ENCODE results near the gene SULT1C2.
"Not testable (repeated sequence)": the region's sequence is repeated elsewhere in the genome, so short reads cannot be mapped to it uniquely, and the experiment has no call there.

Gene SULT1C2

DNA sequence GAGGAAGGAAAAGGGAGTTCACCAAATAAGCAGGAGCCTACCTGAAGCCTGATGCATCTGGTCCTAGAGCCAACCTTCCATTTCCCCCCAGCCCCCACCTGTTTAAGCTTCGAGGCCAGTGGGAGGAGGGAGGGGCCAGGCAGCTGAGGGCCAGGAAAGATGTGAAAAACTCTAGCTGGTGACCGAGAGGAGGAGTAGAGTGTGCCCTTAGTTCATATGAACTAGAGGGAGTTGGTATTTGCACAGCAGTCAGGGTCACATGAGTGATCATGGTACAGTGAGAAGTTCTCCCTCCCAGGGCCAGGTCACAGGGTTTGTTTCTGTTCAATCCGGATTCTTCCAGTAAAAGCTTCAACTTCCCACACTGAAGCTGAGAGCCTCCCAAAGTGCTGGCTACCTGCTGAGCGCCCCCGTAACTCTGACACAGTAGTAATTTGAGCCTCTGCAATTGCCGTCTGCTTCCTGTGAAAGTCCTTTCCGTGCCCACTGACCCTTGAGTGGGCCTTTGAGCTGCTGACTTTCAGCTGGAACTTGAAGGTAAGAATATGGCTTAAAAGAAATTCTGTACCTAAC lies at the start of gene SULT1C2:
SULT1C2 (plus strand) TSS at position 362 of the 573 bp plus-strand sequence. CDS start 4,773 bp downstream, outside the sequence.
- DNase-seq (ENCODE audit: low read depth in 2 of 2): no peak

DNA sequence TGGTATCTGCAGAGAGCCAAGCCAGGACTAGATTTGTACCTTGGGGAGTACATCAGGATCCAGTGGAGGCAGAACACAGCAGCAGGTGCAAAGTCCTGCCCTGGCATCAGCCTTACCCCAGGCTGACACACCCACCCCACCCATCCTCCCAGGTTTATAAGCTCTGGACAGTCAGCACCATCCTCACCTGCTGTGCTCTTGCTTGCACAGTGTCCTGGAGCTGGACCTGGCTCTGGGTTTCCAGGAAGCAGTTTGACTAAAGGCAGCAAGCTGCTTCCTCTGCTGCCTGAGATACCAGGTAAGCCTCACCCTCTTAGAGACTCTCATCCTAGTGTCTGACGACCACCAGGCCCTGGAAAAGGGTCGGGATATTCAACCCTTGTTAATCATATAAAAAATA lies 48.9 kb upstream of the SULT1C2 start, which contains the start of gene SULT1C3:
SULT1C3 (plus strand) TSS at position 183 of the 400 bp plus-strand sequence. CDS start 7,227 bp downstream, outside the sequence.
- DNase-seq (ENCODE audit: low read depth in 2 of 2): no peak

DNA sequence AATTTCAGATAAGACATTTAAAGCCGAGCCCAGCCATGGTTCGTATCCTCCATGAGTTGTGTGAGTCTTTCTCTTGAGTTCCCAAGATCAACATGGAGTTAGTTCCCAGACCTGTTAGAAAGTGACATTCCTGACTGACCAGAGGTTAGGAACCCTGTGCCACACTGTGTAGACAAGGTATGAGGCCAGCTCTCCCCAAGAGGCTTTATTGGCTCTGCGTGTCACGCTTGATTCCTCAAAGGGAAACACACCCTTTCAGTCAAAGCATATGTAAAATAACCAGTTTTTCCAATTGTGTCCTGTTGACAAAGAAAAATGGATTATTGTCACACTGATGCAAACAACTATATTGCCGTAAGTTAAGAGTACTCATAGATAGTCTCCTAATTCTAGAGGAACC lies 47.7 kb upstream of the SULT1C2 start:
- no peak for DNase-seq (ENCODE audit: low read depth in 2 of 2)

DNA sequence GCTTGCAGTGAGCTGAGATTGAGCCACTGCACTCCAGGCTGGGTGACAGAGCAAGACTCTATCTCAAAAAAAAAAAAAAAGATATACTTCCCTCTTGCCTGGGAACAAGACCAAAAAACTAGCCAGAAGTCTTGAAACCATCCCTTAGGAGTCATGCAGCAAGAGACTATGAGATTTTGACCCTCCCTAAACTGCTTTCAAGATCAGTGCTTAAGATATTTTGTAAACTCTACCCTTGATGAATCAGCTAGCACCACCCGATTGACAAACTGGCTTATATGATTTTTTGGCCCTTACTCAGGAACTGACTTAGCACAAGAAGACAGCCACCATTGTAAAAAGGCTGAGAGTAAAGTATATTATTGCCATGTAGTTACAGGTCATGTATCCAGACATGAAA lies 45.1 kb upstream of the SULT1C2 start:
- no peak for DNase-seq (ENCODE audit: low read depth in 2 of 2)

DNA sequence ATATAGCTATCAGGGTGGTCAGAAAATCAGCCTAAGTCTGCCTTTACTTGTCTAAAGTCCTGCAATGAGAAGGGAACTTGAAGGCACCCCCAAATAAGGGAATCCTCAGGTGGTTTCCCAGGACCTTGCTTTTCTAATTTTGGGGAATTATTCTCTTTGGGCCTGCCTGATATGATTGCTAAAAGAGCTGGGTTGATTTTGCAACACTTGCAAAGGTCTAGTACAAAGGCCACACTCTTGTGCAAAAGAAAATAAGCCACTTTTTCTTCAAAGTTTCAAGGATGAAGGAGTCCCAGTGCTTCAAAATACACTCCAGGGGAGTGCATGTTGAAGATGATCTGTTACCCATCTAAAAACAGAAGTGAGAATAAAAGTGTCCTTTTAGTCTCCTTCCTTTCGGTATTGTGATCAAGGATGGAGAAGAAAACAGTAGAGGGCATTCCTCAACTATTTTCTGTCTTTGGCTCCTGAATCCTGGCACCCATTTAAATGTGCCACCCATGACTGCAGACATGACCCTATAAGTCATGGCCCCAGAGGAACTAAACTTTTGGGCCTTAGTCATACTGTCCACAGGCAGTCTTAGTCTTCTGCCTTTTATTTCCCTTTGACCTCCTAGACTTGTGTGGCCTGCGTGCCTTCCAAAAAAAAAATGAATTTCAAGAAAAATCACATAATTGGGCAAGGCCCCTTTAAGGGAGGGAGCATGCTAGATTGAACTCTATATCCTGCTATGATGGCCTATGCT lies 43.9 kb upstream of the SULT1C2 start:
- no peak for DNase-seq (ENCODE audit: low read depth in 2 of 2)

DNA sequence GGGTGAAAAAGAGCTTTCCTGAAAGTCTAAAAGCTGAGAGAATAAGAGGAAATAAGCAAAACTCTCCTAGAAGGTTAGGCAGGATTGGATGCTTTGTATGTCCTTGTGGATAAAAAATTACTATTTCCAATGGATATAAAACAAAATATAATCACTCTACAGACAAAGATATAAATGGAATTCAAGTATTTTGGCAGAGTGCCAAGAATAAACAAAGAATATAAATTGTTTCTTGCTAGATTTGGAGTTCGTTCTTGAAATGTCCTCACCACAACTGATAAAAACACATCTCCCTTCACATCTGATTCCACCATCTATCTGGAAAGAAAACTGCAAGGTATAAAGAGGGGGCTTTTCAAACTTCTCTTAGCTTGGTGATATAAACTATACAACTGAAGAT lies 35.6 kb upstream of the SULT1C2 start:
- no peak for DNase-seq (ENCODE audit: low read depth in 2 of 2)

DNA sequence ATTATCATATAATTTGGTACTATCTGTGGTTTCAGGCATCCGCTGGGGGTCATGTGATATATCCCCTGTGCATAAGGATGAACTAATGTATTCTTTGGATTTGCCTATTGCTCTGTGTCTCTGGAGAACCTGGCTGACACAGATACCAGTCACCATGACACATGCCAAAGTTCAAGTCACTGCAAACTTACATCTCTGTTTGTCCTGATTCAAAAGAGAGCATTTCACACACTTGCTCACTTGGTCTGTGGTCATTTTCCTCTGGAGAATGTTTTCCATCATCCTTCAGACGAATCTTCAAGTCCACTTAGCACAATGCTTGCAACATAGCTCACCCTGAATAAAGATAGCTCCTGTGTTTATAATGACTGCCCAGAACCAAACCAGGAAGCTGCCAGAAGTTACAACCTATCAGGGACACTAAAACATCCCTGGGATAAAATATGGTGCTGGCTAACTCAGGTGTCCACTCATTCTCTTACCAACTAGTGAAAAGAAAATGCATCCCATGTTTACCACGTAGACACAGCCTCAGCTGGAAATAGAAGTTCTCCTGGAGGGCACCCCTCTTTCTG lies 30.9 kb upstream of the SULT1C2 start:
- no peak for DNase-seq (ENCODE audit: low read depth in 2 of 2)

DNA sequence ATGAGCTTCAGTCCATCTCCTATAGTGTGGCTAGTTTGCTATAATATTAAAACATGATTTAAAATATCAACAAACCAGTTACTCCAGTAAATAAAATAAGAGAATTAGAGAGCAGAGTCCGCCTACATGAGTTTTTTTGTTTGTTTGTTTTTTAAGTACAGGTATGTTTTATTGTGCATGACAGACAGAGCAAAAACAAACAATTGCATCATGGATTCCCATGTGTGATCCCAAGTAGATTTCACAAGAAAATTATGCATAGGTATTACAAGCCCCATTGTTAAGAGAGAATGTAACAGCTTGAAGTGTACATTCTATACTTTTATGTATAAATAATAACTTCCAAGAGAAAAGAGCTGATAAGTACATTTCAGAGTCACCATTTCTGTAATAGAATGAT lies 27.9 kb upstream of the SULT1C2 start:
- no peak for DNase-seq (ENCODE audit: low read depth in 2 of 2)

DNA sequence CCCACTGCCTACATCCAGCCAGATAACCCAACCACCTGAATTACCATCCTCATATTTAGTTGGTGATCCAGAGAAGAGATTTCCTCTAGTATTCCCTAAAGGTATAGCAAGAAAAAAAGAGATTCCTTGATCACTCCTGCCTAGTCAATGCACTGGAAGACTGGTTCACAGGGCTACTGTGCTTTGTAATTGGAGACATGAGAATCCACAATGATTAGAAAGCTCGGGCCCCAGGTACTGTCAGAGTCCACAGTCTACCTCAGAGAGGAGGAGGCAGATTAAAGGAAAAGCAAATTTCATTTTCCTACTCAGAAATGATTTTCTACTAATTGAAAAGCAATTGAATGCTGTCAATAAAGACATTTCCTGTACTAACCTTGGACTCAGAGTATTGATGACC lies 26.7 kb upstream of the SULT1C2 start:
- DNase-seq (ENCODE audit: low read depth in 2 of 2): no peak

DNA sequence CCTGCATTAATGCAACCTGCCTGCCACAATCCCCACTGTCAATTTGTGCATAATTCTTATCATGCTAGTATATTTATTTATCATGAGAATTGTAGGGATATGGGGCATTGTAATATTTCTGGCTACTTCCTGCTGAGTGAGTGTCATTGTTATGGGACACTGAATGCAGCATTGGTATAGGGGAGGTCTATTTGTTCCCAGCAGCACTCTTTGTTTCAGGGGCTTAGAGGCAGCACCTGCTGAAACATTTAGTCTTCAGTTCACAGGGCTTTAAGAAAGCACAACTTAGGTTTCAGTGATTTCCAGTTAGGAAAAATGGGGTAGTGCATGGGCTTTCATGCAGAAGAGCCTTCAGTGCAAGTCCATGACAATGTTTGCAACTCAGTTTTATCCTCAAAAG lies 25.3 kb upstream of the SULT1C2 start:
- no peak for DNase-seq (ENCODE audit: low read depth in 2 of 2)

DNA sequence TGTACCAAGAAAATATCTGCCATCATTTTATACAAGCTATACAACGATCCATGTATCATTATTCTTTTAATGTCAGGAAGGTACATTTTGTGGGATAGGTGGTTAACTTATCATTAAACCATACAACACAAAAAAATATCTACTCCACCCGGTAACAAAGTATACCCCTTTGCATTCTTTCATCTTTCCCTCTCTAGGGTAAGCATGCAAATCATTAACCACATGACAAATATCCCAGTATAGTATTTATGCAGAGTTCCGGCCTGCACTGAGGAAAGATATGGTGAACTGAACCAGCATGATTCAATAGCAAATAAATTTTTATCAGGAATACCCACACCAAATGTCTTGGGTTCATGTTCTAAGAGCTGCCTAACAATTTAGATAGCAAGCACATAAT lies 22.5 kb upstream of the SULT1C2 start:
- no peak for DNase-seq (ENCODE audit: low read depth in 2 of 2)

DNA sequence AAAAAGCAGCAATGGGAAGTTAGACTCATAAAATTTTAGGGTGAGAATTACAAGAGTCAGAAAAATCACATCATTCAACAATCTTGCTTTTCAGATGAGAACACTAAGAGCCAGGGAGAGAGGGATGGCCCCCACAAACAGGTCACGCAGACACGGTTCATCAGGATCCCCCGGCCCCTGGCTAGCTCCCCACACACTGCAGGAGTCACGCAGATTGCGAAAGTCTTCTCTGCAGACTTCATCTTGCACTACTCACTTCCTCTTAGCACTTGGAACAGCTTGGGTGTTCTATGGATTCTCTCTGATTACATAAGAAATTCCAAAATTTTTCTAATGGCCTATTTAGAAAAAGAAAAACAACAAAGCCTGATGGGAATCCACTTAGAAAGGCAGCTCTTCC lies 21.6 kb upstream of the SULT1C2 start:
- DNase-seq (ENCODE audit: low read depth in 2 of 2): no peak

DNA sequence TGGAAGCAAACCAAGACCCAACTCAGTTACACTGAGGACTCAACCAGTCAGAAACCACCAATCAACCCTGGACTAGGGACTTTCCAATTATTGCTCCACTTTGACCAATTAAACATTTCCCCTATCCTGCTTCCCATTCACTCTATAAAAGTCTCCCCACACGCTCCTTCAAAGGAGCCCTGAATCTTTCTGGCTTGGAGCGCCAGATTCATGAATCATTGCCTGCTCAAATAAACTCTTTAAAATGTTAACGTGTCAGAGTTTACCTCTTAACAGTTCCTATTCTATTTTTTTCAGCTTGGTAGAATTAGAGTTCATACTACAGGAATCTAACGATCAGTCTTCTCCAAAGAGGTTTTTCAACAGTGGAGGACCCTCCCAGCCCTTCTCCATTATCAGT lies 20.7 kb upstream of the SULT1C2 start:
- no peak for DNase-seq (ENCODE audit: low read depth in 2 of 2)

DNA sequence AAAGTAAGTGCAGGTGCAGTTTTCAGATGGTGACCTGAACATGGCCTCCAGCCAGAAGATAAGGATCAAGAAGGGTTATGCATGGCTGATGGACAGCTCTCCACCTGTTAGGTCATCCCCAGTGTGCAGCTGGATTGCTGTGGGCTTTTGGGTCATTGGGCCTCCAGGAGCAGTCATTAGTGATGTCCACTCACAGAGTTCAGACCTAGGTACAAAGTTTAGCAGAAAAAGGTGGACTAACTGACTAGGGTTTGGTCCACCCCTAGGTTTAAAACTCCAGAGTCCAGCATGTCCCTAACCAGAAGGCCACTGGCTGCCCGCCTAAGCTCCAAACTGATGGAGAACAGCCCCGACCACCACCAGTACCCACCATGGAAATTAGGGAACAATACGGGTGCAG lies 18.3 kb upstream of the SULT1C2 start:
- DNase-seq (ENCODE audit: low read depth in 2 of 2): no peak

DNA sequence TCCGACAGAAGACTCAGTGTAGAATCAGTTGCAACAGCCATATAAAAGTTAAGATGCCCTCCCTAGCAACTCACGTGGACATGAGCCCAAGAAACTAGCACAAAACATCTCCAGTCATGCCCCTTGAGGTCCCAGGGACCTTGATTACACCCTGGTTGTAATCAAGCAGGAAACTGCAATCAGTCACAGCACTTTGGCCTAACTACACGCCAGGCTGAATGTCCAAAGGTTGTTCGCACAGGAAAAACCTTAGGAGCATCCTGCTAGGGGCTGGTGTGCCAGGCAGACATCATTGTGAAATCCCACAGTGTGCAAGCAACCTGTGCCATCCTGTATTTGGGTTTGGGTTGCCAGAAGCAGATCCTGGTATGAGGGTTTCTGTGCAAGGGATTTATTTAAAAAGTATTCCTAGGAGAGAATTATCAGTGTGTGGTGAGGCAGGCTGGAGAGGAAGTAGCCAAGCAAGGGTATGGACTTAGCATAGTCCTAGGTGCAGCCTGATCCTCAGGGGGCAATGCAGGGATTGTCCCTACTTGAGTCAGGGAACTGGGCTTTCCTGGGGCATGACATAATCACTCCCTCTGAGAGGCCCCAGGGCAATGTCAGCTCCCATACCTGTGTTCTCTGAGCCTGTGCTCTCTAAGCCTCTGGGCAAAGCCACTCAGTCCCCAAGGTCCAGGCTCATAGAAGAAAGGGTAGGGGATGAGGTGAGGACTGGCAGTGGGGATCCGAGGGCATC lies 17.8 kb upstream of the SULT1C2 start:
- DNase-seq (ENCODE audit: low read depth in 2 of 2): no peak

DNA sequence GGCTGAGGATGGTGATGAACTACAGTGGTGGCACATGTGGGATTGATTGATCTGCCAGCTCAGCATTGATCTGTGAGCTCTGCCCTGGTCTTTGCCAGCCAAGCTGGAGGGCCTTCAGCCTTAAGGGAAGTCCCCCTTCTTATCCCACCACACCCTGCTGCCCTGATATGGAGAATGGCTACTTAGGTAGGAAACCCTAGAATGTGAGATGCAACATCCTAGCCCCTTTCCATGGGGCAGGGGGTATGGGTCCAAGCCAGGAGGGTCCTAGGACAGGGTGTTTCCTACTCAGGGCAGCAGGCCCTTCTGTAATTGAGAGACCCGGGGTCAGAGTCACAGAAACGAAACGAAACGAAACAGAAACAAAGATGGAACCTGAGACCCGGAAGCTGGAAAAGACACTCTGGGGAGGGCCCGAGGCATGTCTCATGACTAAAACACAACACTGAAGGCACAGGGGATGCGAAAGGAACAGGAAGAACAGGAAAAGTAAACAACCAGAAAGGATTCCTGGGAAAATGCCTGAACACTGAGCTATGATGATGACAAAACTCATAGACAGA lies 16.9 kb upstream of the SULT1C2 start:
- DNase-seq (ENCODE audit: low read depth in 2 of 2): no peak

DNA sequence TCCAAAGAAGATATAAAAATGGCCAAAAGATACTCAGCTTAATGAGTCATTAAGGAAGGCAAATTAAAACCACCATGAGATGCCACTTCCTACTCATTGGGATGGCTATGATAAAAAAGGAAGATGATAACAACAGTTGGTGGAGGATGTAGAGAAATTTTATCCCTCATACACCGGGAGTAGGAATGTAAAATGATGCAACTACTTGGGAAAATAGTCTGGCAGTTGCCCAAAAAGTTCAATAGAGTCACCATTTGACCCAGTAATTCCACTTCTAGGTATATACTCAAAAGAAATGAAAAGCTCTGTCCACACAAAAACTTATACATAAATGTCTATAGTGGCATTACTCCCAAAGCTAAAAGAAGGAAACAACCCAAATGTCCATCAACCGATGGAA lies 10.1 kb upstream of the SULT1C2 start:
- no peak for DNase-seq (ENCODE audit: low read depth in 2 of 2)

DNA sequence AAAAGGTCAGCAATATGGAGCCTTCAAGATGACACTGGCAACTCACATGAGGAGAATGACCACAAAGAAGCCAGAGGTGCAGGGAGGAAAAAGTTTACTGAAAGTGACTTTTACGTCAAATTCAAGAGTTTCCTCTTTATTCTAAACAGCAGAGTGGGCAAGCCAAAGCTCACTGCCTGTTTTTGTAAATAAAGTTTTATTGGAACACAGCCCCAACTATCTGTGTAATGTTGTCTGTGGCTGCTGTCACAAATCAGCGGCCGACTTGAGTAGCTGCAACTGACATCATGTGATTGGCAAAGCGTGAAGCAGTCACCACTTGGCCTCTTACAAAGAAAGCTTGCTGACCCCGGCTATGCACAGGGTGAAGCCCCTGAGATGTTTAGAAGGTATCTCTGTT lies 9.2 kb upstream of the SULT1C2 start:
- no peak for DNase-seq (ENCODE audit: low read depth in 2 of 2)

DNA sequence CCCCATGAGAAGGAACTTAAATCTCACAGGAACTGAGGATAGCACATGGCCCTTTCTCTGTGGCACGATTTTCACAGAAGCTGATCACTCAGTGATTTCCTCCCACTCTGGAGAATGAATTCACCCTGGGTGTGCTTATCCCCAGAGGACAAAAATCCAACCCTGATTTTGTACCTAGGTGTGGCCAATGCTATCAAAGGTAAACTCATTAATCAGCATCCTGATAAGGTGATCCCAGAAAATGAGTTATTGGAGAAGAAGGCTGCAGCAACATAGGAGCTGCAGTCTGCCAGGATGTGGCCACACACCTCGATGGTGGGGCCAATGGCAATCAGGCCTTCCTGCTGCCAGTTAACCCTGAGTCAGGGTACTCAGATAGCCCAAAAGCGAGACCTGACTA lies 8.2 kb upstream of the SULT1C2 start:
- no peak for DNase-seq (ENCODE audit: low read depth in 2 of 2)

DNA sequence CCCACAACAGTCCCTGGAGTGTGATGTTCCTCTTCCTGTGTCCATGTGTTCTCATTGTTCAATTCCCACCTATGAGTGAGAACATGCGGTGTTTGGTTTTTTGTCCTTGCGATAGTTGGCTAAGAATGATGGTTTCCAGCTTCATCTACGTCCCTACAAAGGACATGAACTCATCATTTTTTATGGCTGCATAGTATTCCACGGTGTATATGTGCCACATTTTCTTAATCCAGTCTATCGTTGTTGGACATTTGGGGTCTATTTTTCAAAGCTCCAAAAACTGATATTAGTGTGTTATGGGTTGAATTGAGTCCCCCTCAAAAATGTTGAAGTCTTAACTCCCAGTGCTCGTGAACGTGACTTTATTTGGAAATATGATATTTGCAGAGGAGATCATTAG lies 4.1 kb upstream of the SULT1C2 start:
- not testable (repeated sequence) for DNase-seq (ENCODE audit: low read depth in 2 of 2)

DNA sequence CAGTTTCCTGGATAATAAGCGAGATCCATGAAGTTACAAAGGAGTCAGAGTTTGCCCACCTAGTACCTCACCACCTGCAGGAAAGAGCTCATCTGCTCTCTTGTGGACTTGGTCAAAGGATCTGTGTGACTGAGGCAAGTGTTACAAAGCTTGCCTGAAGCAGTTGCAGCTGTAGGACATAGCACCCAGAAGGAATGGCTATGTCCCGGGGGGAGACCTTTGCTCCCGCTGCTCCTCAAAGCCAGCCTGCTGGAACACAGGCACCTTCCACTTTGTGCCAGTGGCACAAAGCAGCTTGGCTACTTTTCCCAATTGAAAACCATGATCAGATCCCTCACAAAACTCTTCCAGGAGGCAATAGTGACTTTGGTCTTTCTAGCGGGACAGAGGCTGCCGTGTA lies 3.1 kb upstream of the SULT1C2 start:
- DNase-seq (ENCODE audit: low read depth in 2 of 2): no peak

DNA sequence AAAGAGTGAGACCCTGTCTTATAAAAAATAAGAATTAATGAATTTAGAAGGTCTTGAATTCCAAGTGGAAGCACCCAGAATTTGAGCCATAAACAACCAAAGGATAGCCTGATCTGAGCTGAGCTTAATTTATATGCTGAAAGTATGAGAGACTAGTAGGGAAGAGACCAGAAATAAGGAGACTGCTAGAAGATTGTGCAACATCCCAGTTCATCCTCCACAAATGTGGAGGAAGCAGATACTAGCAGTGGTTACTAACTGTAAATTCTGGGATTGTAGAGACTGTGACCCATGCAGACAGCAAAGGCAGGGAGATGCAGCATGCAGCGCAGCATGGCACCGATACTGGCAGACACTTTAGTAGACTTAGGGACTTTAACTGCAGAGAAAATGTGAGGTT lies 1.5 kb upstream of the SULT1C2 start:
- no peak for DNase-seq (ENCODE audit: low read depth in 2 of 2)

All from stimulated activated CD8-positive, alpha-beta memory T cell treated with anti-CD3 and anti-CD28 coated beads, Interleukin-2, amount 100 ng/mL, for 48 hours (primary cell).